HT-29 (cell line): ENCODE data around the gene ERP44. TPM values are rescaled to one million over a fixed set of nuclear protein-coding genes. Genes with fewer than 3 reads are reported as not detected.
"Not testable (repeated sequence)": the region's sequence is repeated elsewhere in the genome, so short reads cannot be mapped to it uniquely, and the experiment has no call there.

ENCODE experiments used
- DNase-seq: peaks from one replicate; pipeline ENCODE4 v3.0.0-alpha.2; 2015; ENCODE audit warnings: low spot score
- total RNA-seq: library from RNA; depleted of rRNA; stranded (reverse); fragments of >200 nt; shearing (Covaris generic); gene quantifications from 2 replicates; pipeline ENCODE4 v1.2.3, GENCODE V29; 2014

Gene ERP44
- total RNA-seq, 1 experiment from 2014 or later, result 6.6 TPM

- DNase-seq, result no peak
These were observed 86.5 kb downstream of the ERP44 start for GRCh38 chr9:100012279-100012678.

- DNase-seq, result peak; percentile 77
These were observed 87.6 kb downstream of the ERP44 start for GRCh38 chr9:100011062-100011681.

- no peak for DNase-seq
These were observed 99.0 kb downstream of the ERP44 start for GRCh38 chr9:99999797-100000196.

- no peak for DNase-seq
These were observed 99.9 kb downstream of the ERP44 start for GRCh38 chr9:99998866-99999265.

GRCh38 chr9:99998266-99998665, 100.5 kb downstream of the ERP44 start:
- DNase-seq, result no peak

GRCh38 chr9:99990508-99990907, 108.3 kb downstream of the ERP44 start:
- DNase-seq, result not testable (repeated sequence)

- DNase-seq, result no peak
These were observed 112.2 kb downstream of the ERP44 start for GRCh38 chr9:99986642-99987041.

- no peak for DNase-seq
These were observed 118.2 kb downstream of the ERP44 start for GRCh38 chr9:99980598-99980997.

- no peak for DNase-seq
These were observed 120.6 kb downstream of the ERP44 start for GRCh38 chr9:99978221-99978620.

- DNase-seq, result no peak
These were observed 121.6 kb downstream of the ERP44 start for GRCh38 chr9:99977033-99977792.

- no peak for DNase-seq
These were observed 125.3 kb downstream of the ERP44 start for GRCh38 chr9:99973455-99973854.

GRCh38 chr9:99971410-99971809, 127.4 kb downstream of the ERP44 start:
- DNase-seq, result no peak

GRCh38 chr9:99970481-99970880, 128.3 kb downstream of the ERP44 start:
- no peak for DNase-seq

- no peak for DNase-seq
These were observed 131.3 kb downstream of the ERP44 start for GRCh38 chr9:99967457-99967856.

GRCh38 chr9:99966716-99967115, 132.1 kb downstream of the ERP44 start:
- peak; percentile 56 for DNase-seq

GRCh38 chr9:99966001-99966400, 132.8 kb downstream of the ERP44 start:
- DNase-seq, result no peak

- no peak for DNase-seq
These were observed 134.5 kb downstream of the ERP44 start for GRCh38 chr9:99964336-99964735.

GRCh38 chr9:99962680-99963261, 136.0 kb downstream of the ERP44 start:
- no peak for DNase-seq

- no peak for DNase-seq
These were observed 143.2 kb downstream of the ERP44 start for GRCh38 chr9:99955606-99956005.

- no peak for DNase-seq
These were observed 144.0 kb downstream of the ERP44 start for GRCh38 chr9:99954819-99955218.

GRCh38 chr9:99953861-99954507, 144.8 kb downstream of the ERP44 start:
- no peak for DNase-seq

- DNase-seq, result no peak
These were observed 149.9 kb downstream of the ERP44 start for GRCh38 chr9:99948896-99949295.
